GM18870 (cell line): ENCODE measurements around the gene SNX10.

Experiments
- ATAC-seq: cut with Tn5 transposase; IDR thresholded peaks from one replicate; pipeline ENCODE4 v1.9.1; 2021; ENCODE audit warnings: moderate library complexity; ENCODE audit not compliant: unreplicated experiment

Gene SNX10

DNA sequence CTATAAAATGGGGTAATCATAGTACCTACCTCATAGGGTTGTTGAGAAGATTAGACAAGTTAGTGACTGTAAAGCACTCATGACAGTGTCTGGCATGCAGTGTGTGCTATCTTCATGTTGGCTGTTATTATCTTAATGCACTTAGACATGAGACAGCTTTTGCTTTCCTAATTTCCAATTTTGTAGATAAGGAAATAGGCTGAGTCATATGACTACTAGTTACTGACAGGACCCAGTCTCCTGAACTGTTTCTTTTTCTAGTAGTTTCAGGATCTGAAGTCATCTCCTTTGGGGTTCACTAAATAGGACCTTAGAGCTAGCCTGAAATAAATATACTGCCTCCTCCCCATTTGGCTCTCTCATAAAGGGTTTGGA, 74.2 kb downstream of the SNX10 start:
- no peak for ATAC-seq

DNA sequence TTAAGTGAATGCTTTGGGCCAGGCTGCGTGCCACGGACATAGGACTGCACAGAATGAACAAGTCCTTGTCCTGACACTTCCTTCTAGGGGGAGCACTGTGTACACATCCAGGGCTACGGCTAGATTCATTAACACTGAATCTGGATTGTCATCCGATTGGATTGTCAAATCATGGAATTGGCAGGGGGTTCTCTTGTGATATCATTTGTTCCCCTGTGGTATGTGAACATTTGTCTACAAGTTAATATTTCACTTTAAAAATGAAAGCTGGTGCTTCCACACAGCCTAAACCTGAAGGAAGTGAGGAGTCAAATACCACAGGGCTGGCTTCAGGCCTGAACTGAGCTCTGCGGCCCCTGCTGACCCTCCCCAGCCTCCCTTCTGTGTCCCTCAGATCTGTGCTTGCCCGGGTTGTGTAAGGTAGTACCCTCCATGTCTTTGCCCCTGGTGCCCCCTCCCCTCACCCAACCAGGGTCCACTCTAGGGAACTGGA, 75.6 kb downstream of the SNX10 start:
- no peak for ATAC-seq

DNA sequence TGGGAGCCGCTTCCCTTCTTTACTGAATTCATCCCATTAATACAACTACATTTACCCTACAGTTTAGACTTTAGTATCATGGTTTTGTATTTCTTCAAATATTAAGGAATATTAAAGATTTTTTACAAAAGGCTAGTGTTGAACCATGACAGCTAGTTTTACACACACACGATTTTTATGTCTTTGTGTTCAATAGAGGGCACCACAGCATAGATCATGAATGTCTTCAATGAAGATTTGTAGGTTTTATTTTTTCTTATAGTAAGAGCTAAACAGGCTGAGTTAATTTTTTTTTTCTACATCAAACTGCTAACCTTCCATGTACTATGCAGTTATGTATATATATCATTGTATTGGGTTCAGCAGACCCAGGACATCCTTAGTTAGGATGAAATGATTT, 76.9 kb downstream of the SNX10 start:
- ATAC-seq = no peak

DNA sequence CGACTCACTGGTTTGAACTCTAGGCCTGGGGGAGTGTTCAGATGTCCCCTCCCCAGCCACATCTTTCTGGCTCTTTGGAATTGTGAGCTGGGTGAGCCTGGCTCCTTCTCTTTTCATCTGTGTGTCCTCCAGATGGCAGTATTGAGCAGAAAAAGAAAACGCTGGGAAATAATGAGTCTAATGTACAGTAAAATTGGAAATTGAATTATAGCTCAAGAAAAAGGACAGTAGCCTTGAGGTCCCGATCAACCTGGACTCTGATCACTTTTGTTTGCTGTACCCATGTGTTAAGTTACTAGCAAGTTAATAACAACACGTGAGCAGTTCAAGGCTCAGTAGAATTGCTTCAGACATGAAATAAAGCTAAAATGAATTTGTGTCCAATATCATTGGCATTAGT, 77.9 kb downstream of the SNX10 start:
- no peak for ATAC-seq

DNA sequence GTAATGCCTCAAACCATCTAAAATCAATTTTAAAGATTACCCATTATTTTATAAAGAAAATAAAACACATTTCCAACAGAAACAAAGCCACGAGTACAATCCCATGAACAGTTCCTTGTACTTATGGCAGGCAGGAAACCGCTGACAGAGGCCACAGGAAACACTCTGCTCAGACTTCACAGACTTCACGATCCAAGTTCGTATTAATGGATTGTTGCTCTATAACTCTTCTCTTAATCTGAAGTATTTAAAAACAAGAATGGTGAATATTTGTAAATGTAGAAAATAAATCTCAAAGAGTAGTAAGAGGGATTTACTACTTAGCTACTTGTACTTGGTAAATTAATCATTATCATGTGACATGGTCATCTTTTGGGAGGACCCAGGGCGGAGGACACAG, 78.3 kb downstream of the SNX10 start:
- no peak for ATAC-seq

DNA sequence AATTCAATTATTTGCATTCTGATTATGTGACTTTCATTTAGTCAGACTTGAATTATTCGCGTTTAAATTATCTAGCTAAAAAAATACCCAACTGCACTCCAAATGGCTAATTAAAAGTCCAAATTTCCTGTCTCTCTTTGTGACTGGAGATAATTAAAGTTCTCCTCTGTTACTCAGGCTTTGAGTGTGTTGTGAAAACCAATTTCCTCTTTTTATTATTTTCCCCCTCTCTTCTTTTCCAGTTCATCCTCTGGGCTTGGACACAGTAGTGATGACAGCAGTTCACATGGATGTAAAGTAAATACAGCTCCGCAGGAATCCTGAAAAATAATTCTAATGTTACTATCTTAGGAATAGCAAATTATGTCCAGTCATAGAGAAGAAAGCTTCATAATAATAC, 80.6 kb downstream of the SNX10 start:
- no peak for ATAC-seq

DNA sequence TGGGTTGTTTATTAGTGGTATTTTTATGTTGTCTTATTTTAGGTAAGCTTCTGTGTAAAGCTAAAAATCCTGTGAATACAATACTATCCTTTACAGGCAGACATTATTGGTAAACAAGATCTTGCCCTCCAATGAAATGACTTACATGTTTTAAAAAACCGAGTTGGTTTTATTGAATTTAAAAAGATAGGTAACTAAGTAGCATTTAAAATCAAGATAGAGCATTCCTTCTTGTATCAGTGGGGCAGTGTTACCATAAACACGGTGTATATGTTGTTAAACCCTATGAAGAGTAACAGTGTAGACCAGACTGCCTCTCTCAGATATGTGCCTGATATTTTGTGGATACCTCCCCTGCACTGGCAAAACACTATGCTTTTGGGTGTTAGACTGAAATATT, 81.0 kb downstream of the SNX10 start:
- ATAC-seq = no peak

DNA sequence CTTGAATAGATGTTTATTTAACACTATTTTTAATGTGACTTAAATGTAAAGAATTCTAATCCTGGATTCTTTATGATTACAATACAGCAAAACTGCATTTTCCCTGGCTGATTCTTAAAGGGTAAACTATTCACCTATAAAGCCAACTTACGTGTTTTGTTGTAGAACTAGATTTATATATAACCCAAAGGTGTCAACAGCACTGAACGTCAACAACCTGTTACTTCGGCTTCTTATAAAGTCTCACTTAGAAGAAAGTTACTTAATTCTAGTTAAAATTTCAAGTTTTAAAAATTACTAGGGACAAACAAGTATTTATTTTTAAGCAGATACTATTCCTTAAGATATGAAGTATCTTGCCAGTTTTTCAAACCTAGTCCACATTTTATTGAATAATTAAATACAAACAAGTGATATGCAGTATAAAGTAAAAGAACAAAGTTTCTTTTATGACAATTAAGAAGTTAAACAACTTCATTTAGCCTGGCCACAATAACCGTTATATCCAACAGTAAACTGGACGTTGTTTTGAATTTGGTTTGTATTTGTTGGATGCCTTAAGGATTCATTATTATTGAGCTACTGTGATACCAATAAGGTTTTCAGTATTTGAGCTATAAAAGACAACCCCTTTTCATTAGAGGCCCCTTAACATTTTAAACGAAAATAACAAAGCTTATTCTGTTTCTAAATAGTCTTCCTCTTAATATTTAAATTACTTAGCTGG, 83.1 kb downstream of the SNX10 start:
- no peak for ATAC-seq

DNA sequence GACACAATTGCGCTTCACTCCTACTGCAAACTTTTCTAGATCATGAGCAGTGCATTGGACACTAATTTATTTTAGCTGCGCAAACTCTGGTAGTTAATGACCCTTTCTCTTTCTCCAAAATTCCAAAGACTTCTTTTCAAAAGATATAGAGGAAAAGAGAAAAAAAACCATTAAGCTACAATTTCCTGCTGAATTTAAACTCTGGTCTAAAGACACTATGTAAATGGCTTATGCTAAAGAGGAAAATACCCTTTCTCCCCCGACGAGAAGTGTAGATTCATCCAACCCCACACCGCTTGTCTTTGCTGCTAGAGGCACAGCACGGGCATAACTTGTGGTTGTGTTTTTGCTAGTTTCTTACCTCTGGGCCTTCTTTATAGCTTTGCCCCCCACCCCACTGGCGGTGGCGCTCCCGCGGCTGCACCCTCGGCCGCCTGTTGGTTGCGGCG, 84.1 kb downstream of the SNX10 start:
- no peak for ATAC-seq

DNA sequence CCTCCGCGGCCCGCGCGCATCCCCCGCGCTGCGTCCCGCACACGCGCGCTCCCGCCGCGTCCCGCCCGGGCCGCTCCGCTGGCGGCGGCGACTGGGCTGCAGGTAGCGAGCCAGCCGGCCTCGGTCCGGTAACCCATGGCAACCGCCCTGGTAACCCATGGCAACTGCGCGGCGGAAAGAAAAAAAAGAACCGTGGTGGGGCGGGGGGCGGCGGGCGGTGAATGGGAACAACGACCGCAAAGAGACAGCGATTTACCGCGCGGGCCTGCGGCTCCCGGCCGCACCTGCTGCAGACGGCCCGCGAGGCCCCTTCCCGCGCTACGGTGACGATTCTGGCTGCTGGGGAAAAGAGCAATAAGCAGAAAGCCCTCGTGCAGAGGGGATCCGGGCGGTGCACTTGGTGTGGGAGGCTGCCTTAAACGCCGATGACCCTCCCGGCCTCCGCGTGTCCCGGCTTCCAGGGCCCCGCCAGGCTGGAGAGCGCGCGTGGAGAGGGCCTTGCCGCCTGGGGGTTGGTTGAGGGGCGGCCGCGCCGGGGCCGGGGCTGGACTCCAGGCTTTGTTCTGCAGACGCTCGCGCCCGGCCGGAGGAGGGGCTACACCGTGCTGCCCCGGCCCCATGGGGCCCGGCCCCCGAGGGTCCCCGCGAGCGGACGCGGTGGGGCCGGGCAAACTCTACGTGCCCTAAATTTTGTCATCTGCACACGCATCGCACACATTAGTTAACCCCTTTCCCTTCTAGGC, 84.7 kb downstream of the SNX10 start:
- ATAC-seq = no peak

DNA sequence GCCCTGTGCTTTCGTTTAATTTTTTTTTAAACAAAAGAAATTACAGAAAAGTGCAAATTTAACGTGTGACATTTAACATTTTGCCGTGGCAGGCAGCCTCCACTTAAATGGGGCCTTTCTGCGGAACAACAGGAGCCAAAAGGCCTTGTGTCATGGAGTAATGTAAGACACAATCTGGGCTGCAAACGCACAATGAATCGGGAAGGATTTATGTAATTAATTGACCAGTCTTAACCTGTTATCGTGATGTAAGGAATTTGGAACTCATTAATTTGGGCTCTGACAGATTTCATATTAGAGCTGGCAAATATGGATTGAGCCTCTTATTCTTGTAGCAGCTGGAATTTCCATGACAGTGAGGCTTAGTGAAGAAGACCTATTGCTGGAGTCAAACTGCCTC, 86.4 kb downstream of the SNX10 start:
- no peak for ATAC-seq

DNA sequence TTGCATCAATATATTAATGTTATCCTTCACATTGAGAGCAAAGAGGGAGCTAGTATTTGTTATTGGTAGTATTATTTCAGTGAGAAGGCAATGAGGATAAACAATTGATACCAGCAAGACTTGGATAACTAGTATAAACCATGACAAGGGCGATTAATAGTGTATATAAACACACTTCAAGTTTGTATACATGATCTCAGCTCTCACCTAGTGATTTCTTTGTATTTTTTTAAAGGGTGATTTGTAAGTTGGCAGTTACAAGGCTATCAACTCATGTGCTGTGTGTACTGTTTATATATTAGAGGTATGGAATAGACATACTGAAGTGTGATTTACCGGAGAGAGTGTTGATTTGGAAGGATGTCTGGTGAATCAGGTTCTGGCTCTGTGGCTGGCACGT, 88.0 kb downstream of the SNX10 start:
- ATAC-seq = no peak

DNA sequence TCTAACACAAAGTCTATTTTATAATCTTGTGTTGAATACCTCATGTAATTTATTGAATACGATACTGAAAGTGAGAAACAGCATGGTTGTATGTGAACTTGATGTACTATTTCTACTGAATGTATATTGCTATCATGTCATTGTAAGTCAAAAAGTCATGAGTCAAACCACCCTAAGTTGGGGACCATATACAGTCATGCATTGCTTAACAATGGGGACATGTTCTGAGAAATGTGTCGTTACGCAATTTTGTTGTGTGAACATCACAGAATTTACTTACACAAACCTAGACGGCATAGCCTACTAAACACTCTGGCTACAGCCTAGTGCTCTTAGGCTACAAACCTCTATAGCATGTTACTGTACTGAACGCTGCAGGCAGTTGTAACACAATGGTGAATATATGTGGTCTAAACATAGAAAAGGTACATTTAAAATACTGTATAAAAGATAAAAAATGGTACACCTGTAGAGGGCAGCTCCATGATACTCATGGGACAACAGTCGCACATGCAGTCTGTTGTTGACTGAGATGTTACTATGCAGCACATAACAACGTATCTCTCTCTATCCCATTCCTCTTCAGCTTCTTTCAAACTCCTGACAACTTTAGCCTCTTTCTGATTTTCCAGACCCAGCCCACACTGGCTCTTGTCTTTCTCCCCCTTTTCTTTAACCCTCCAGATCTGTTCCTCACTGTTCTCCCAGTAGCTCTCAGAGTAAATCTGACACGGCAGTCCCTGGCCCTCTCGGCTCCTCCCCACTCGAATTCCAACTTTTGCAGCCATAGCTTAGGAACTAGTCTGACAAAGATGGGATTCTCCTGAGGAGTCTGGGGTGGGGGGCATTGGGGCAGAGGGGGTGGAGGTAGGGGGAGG, 90.1 kb downstream of the SNX10 start:
- no peak for ATAC-seq

DNA sequence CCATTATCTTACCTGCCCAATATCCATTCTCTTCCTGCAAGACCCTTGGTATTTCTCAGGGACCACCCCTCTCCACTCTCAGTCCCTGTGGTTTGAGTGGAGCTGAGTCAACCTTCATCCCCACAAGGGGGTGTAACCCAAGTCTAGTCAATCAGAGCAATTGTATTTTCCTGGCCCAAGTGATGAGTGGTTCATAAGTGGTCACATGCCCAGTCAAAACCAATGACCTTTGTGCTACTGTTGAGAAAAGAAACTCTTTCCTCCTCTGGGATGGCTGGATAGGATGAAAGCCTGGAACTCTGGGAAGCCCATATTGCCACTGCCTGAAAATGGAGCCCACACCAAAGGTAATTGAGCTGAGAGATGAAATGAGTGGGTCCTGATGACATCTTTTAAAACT, 93.6 kb downstream of the SNX10 start:
- no peak for ATAC-seq

DNA sequence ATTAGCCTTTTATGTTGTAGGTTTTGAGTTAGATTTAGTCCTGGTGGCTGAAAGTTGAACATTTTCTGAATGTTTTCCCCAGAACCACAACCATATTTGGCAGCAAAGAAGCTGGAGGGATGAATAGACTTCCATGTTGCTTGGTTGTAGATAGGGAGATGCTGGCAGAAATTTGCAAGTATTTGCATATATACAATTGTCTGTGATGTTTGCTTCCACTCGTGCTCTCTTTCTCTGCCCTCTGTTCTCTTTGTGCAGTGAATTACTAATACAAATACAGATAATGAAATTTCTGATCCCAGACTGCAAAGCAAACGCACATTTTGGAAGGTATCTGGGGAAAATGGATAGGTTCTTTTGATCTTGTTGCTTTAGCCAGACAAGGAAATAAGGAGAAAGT, 96.1 kb downstream of the SNX10 start:
- no peak for ATAC-seq

DNA sequence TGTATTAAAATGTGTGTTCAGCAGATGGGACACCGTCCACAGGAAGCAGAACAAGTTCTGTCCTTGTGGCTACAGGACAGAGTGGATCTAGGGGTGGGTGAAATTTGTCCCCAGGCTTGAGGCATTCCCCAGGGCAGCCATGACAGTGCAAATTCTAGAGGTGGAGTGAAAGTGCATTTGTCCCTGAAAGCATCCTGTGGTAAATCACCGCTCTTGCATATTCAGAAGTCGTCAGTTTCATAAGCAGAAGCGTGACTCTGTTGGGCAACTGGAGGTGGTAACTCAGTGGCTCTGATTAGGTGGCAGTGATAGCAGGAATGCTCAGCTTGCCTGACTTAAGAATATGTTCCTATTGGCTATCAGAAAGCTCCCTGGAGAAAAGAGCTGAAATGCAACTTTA, 96.6 kb downstream of the SNX10 start:
- ATAC-seq = peak; percentile 82

DNA sequence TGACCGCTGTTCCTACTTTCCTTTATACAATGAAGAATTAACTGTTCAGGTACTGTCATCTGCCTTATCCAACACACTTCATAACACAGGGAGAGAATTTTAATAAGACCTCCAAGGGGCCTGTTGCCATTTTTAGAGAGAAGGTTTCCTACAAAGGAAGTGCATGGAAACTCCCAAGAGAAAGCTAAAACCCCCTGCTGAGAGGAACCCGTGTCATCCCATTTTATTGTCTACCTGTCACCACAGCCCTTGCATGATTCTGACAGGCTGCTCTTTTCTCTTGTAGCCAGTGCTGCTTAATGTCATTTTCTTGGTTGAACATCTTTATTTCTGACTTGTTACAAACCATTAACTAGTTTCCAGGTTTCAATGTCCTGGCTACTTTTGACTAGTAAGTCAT, 98.4 kb downstream of the SNX10 start:
- ATAC-seq = no peak

DNA sequence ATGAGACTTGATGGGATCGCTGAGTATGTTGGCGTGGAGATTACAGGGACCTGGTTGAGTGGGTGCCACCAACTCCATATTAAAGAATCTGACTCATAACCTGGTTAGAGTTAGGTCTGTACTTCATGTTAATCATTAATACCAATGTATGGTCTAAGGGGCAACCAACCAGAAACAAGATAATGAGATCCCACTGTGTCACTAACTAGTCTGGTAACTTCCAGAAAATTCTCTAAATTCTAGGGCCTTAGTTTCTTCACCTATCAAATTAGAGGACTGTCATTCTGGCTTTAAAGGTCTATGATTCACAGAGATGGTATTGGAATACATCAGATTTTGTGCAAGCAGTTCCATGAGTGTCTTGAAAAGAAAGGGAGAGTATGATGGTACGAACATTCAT, 102.2 kb downstream of the SNX10 start:
- ATAC-seq = no peak

DNA sequence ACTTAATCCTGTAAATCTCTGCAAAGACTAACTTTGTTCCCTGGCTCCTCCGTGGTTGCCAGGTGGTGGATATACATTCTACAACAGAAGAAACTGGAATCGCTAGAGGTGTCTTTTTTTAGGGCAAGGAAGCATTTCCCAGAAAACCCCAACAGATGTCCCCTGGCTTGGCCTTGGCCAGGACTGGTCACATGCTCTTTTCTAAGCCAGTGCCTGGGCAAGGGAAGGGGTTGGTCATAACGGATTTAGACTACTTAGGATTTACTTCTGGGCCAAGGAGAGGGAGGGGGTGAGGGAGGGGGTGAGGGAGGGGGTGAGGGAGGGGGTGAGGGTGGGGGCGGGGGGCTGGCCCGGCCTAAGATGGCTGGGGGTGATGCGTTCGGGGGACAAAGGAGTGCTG, 105.7 kb downstream of the SNX10 start:
- ATAC-seq = no peak

DNA sequence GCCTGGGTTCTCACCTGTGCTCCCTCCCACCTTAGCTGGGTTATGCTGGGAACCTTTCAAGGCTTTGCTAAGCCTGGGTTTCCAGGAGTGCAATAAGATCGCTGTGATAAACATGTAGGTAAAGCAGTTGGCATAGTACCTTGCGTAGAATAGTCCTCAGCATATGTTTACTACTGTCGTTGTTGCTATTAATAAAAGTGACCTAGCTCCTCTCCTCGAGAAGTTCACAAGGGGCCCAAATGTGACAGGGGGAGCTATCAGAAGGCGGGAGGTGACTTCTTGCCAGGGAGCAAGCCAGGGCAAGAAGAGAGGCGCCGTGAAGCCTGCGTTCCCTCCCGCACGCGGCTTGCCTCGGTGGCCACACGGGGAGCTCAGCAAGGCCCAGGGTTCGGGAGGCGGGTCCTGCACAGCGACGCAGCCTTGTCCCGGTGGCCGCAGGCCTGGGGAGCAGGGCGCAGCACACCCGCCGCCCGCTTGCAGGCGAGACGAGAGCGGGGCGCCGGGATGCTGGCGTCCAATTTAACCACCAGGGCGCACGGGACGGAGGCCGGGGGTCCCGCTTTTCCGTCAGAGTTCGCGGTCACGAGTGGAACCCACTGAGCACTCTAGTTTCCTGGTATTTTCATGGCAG, 106.2 kb downstream of the SNX10 start:
- peak; percentile 7 for ATAC-seq

DNA sequence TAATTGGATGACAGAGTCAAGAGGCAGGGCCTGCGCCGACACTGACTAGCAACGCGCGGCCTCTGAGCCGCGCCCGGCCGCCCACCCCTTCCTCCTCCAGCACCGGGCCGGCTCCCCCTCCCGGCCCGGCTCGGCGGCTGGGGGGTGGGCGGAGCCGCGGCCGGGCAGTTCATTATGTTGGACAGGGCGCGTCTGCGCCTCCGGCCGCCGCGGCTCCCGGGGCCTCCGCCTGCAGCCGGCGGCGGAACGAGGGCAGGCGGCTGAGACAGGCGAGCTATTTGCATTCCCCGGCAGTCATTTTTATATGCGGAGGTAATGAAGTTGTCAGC, 106.7 kb downstream of the SNX10 start:
- peak; percentile 16 for ATAC-seq
